Measurements from ENCODE around the gene BBIP1.

Gene BBIP1

DNA sequence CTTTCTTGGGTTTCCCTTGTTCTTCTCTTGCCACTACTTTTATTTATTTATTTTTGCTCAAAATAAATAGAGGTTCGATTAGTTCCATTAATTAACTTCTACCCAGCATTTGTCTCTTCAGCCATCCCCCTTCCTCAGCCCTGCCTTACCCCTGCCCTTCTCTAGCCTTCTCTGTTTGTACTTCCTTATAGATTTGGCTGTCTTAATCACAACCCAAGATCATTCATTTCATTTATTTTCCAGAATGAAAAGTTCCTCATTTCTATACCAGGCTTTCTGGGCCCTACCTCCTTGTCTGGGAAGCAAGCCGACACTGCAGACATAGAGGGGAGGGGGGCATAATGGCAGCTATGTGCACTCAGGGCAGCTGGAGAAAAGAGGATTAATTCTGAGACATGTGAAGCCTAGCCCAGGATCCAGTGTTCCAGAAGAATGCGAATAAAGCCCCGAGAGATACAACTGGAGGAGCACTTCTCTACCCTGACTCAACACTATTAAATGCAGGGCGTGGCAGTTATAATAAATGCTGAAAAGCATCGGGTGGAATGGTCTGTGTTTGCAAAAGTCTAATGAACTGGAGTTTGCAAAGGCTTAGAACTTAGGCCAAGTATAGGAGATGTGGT, 53.7 kb downstream of the BBIP1 start:
- no peaks in the 10 kb centered on the region for H3K79me2 ChIP-seq (ENCODE audit: insufficient read depth, low read length)
- peak overlapping the region; percentile 98 for H3K27ac ChIP-seq (ENCODE audit: low read depth, low read length, poor library complexity, severe bottlenecking)
- H3K4me2 ChIP-seq (ENCODE audit: low read length), result peak overlapping the region; percentile 66
- H3K9ac ChIP-seq (ENCODE audit: low read length), result peak overlapping the region; percentile 62
- no peak for TF ChIP-seq EZH2 (IDR thresholded peaks at IDR 0.05; ENCODE audit: borderline replicate concordance, low read length)
- TF ChIP-seq, protein P1, sequence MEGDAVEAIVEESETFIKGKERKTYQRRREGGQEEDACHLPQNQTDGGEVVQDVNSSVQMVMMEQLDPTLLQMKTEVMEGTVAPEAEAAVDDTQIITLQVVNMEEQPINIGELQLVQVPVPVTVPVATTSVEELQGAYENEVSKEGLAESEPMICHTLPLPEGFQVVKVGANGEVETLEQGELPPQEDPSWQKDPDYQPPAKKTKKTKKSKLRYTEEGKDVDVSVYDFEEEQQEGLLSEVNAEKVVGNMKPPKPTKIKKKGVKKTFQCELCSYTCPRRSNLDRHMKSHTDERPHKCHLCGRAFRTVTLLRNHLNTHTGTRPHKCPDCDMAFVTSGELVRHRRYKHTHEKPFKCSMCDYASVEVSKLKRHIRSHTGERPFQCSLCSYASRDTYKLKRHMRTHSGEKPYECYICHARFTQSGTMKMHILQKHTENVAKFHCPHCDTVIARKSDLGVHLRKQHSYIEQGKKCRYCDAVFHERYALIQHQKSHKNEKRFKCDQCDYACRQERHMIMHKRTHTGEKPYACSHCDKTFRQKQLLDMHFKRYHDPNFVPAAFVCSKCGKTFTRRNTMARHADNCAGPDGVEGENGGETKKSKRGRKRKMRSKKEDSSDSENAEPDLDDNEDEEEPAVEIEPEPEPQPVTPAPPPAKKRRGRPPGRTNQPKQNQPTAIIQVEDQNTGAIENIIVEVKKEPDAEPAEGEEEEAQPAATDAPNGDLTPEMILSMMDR (IDR thresholded peaks at IDR 0.05; ENCODE audit: low read length), result no peak
- H3F3A ChIP-seq (ENCODE audit: insufficient read depth, low read length), result peaks cover 10% of the 10 kb centered on the region; the same call in 1 of the 2 replicates
- H4K20me1 ChIP-seq (ENCODE audit: insufficient read depth, low read length), result no peaks in the 10 kb centered on the region
- H3K36me3 ChIP-seq (ENCODE audit: insufficient read depth, low read length), result no peaks in the 10 kb centered on the region
- no peaks in the 10 kb centered on the region for H3K27me3 ChIP-seq (ENCODE audit: insufficient read depth, low read length)
- H3K4me1 ChIP-seq (ENCODE audit: insufficient read depth, low read length, severe bottlenecking), result peaks cover 95% of the 10 kb centered on the region
- H3K9me3 ChIP-seq (ENCODE audit: low read length), result no peaks in the 10 kb centered on the region
- no peaks in the 10 kb centered on the region for H3K9me2 ChIP-seq (ENCODE audit: low read depth, low read length)
- peak overlapping the region; percentile 35 for H3K4me3 ChIP-seq (ENCODE audit: low read depth, low read length, poor library complexity, severe bottlenecking)
- H2AFZ ChIP-seq (ENCODE audit: low read length), result no peak overlapping the region

DNA sequence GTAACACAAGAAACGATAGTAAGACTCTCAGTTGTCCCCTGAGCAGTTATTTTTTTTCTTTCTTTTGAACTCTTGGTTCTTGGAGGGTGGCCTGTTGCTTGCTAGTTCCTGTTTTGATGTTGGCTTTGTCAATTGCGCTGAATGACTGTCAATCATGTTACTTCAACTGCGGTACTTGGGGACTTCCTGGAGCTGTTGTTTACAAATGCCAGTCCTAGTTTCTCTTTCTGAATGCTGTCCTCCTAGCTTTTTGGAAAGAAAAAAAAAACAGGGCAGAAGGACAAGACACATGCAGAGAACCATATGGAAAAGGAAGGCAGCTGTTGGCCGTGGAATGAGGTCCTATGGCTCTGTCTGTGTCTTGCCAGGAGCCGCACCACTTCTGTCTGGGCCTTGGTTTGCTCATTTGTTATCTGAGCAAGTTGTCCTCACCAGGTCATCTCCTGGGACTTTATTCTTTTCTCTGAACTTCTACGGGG, 54.3 kb downstream of the BBIP1 start:
- Histone ChIP-seq H3K79me2 (ENCODE audit: insufficient read depth, low read length) (no peaks in the 10 kb centered on the region), H3K4me3 (ENCODE audit: low read depth, low read length, poor library complexity, severe bottlenecking) (peak overlapping the region; percentile 35), H3K27ac (ENCODE audit: low read depth, low read length, poor library complexity, severe bottlenecking) (peak overlapping the region; percentile 98), H3K36me3 (ENCODE audit: insufficient read depth, low read length) (no peaks in the 10 kb centered on the region), H3K9ac (ENCODE audit: low read length) (peak overlapping the region; percentile 62), H3K27me3 (ENCODE audit: insufficient read depth, low read length) (no peaks in the 10 kb centered on the region), H2AFZ (ENCODE audit: low read length) (0 out of 2 replicates have a peak overlapping the region, but pooled peaks have one; percentile 26), H4K20me1 (ENCODE audit: insufficient read depth, low read length) (no peaks in the 10 kb centered on the region), H3K4me2 (ENCODE audit: low read length) (peak overlapping the region; percentile 66), H3K9me2 (ENCODE audit: low read depth, low read length) (no peaks in the 10 kb centered on the region), H3K4me1 (ENCODE audit: insufficient read depth, low read length, severe bottlenecking) (peaks cover 95% of the 10 kb centered on the region), H3F3A (ENCODE audit: insufficient read depth, low read length) (peaks cover 10% of the 10 kb centered on the region; the same call in 1 of the 2 replicates), H3K9me3 (ENCODE audit: low read length) (no peaks in the 10 kb centered on the region)
- TF ChIP-seq, protein P1 (IDR thresholded peaks at IDR 0.05; ENCODE audit: low read length), result no peak
- no peak for TF ChIP-seq EZH2 (IDR thresholded peaks at IDR 0.05; ENCODE audit: borderline replicate concordance, low read length)

DNA sequence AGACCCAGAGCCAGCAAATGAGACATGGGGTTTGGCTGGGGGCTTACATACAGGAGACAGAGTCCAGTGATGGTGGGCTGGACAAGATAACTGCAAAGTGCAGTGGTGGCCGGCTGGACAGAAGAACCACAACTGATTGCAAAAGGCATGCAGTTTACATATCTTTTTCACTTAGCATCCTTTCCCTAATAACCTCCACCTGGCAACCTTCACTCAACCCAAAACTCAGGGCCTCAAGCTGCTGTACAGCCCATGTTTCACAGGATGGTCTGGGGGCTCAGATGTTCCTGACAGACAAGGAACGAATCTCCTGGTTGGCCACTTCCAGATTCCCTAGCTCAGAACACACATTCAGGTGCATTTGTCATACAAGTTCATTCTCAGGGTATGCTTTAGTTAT, 55.0 kb downstream of the BBIP1 start:
- Histone ChIP-seq H3K27ac (ENCODE audit: low read depth, low read length, poor library complexity, severe bottlenecking) (peak overlapping the region; percentile 98), H3K36me3 (ENCODE audit: insufficient read depth, low read length) (no peaks in the 10 kb centered on the region), H3K9ac (ENCODE audit: low read length) (peak overlapping the region; percentile 62; the same call in 1 of the 2 replicates), H3K4me2 (ENCODE audit: low read length) (peak overlapping the region; percentile 66), H3K9me3 (ENCODE audit: low read length) (no peaks in the 10 kb centered on the region), H2AFZ (ENCODE audit: low read length) (no peak overlapping the region), H3K79me2 (ENCODE audit: insufficient read depth, low read length) (no peaks in the 10 kb centered on the region), H4K20me1 (ENCODE audit: insufficient read depth, low read length) (no peaks in the 10 kb centered on the region), H3K4me3 (ENCODE audit: low read depth, low read length, poor library complexity, severe bottlenecking) (peak overlapping the region; percentile 35), H3K4me1 (ENCODE audit: insufficient read depth, low read length, severe bottlenecking) (peaks cover 95% of the 10 kb centered on the region), H3K27me3 (ENCODE audit: insufficient read depth, low read length) (no peaks in the 10 kb centered on the region), H3K9me2 (ENCODE audit: low read depth, low read length) (no peaks in the 10 kb centered on the region), H3F3A (ENCODE audit: insufficient read depth, low read length) (peaks cover 10% of the 10 kb centered on the region; the same call in 1 of the 2 replicates)
- TF ChIP-seq, protein P1 (IDR thresholded peaks at IDR 0.05; ENCODE audit: low read length), result no peak
- TF ChIP-seq EZH2 (IDR thresholded peaks at IDR 0.05; ENCODE audit: borderline replicate concordance, low read length), result no peak

Measured in OCI-LY1 (cell line).